NAMALWA (cell line): Measurements from ENCODE around the gene NCOA6.

Experiments used
- DNase-seq: peaks from one replicate; pipeline ENCODE4 v3.0.0-alpha.2; 2015; ENCODE audit warnings: low spot score

Gene NCOA6

GRCh38 chr20:34825530-34826362 lies at the start of gene NCOA6:
Gene NCOA6, minus strand, starts transcription at chr20:34825651. Its CDS starts 43,296 bp downstream, at chr20:34782355.
- peak; percentile 75 for DNase-seq

GRCh38 chr20:34874094-34874654 lies 48.7 kb upstream of the NCOA6 start:
- DNase-seq: peak; percentile 72

- DNase-seq: no peak
These were observed 48.2 kb upstream of the NCOA6 start for GRCh38 chr20:34873583-34874093.

GRCh38 chr20:34872622-34873224 lies 47.3 kb upstream of the NCOA6 start, which contains the start of gene GGT7:
Gene GGT7, minus strand, starts transcription at chr20:34872856. Its CDS starts 41 bp downstream, at chr20:34872815.
- peak; percentile 83 for DNase-seq

- no peak for DNase-seq
These were observed 46.6 kb upstream of the NCOA6 start for GRCh38 chr20:34871966-34872621.

- no peak for DNase-seq
These were observed 46.0 kb upstream of the NCOA6 start for GRCh38 chr20:34871320-34871926.

GRCh38 chr20:34864216-34864615 lies 38.8 kb upstream of the NCOA6 start:
- no peak for DNase-seq

GRCh38 chr20:34863421-34863965 lies 38.0 kb upstream of the NCOA6 start:
- DNase-seq: no peak

GRCh38 chr20:34862724-34863123 lies 37.3 kb upstream of the NCOA6 start:
- DNase-seq: no peak

GRCh38 chr20:34861386-34862084 lies 36.1 kb upstream of the NCOA6 start:
- no peak for DNase-seq

- DNase-seq: no peak
These were observed 34.5 kb upstream of the NCOA6 start for GRCh38 chr20:34859826-34860545.

GRCh38 chr20:34859367-34859766 lies 33.9 kb upstream of the NCOA6 start:
- DNase-seq: no peak

GRCh38 chr20:34852298-34852697 lies 26.8 kb upstream of the NCOA6 start:
- no peak for DNase-seq

- no peak for DNase-seq
These were observed 25.5 kb upstream of the NCOA6 start for GRCh38 chr20:34850969-34851368.

- no peak for DNase-seq
These were observed 24.3 kb upstream of the NCOA6 start for GRCh38 chr20:34849778-34850177.

GRCh38 chr20:34848597-34848996 lies 23.1 kb upstream of the NCOA6 start:
- DNase-seq: no peak

- no peak for DNase-seq
These were observed 18.0 kb upstream of the NCOA6 start for GRCh38 chr20:34843421-34843820.

GRCh38 chr20:34842143-34842542 lies 16.7 kb upstream of the NCOA6 start:
- no peak for DNase-seq

- DNase-seq: peak; percentile 75
These were observed 9.0 kb upstream of the NCOA6 start for GRCh38 chr20:34834459-34834893.

GRCh38 chr20:34831936-34832335 lies 6.5 kb upstream of the NCOA6 start:
- no peak for DNase-seq
